Measurements from ENCODE around the gene ITGA4.
A peak's percentile ranks its signal among the peaks of the same experiment; 100 is the strongest.

ITGA4 gene

GRCh38 chr2:181459621-181460021 lies 2.4 kb downstream of the ITGA4 start:
- DNase-seq = no peak

GRCh38 chr2:181461056-181461997 lies 4.1 kb downstream of the ITGA4 start:
- DNase-seq = no peak

- DNase-seq = no peak
These were observed 4.8 kb downstream of the ITGA4 start for GRCh38 chr2:181462033-181462432.

GRCh38 chr2:181463588-181463987 lies 6.4 kb downstream of the ITGA4 start:
- DNase-seq = no peak

GRCh38 chr2:181464966-181465365 lies 7.8 kb downstream of the ITGA4 start:
- DNase-seq = no peak

- no peak for DNase-seq
These were observed 8.6 kb downstream of the ITGA4 start for GRCh38 chr2:181465676-181466375.

- no peak for DNase-seq
These were observed 9.7 kb downstream of the ITGA4 start for GRCh38 chr2:181466661-181467576.

GRCh38 chr2:181467966-181468707 lies 11.0 kb downstream of the ITGA4 start:
- no peak for DNase-seq

GRCh38 chr2:181468811-181469210 lies 11.6 kb downstream of the ITGA4 start:
- no peak for DNase-seq

- DNase-seq = no peak
These were observed 14.0 kb downstream of the ITGA4 start for GRCh38 chr2:181471226-181471625.

GRCh38 chr2:181471783-181472182 lies 14.6 kb downstream of the ITGA4 start:
- no peak for DNase-seq

- DNase-seq = no peak
These were observed 15.8 kb downstream of the ITGA4 start for GRCh38 chr2:181472990-181473389.

GRCh38 chr2:181474222-181474881 lies 17.2 kb downstream of the ITGA4 start:
- DNase-seq = no peak

- DNase-seq = no peak
These were observed 26.0 kb downstream of the ITGA4 start for GRCh38 chr2:181483211-181483610.

- no peak for DNase-seq
These were observed 26.7 kb downstream of the ITGA4 start for GRCh38 chr2:181483876-181484275.

GRCh38 chr2:181484851-181485637 lies 27.9 kb downstream of the ITGA4 start:
- no peak for DNase-seq

GRCh38 chr2:181485638-181485946 lies 28.4 kb downstream of the ITGA4 start:
- peak; percentile 17 for DNase-seq

- DNase-seq = no peak
These were observed 42.0 kb downstream of the ITGA4 start for GRCh38 chr2:181499231-181499630.

GRCh38 chr2:181500201-181500600 lies 43.0 kb downstream of the ITGA4 start:
- DNase-seq = no peak

- no peak for DNase-seq
These were observed 58.5 kb downstream of the ITGA4 start for GRCh38 chr2:181515719-181516118.

- no peak for DNase-seq
These were observed 59.8 kb downstream of the ITGA4 start for GRCh38 chr2:181516992-181517391.
